H9 (cell line): ENCODE measurements around the gene VDR. TPM values are rescaled to one million over a fixed set of nuclear protein-coding genes. Genes with fewer than 3 reads are reported as not detected.
A peak's percentile ranks its signal among the peaks of the same experiment; 100 is the strongest.

Experiments
- DNase-seq: peaks from one replicate; pipeline ENCODE4 v3.0.0-alpha.2; 2017
- H2AFZ ChIP-seq: one replicate; pipeline ENCODE4 v1.6.1; 2013; ENCODE audit warnings: mild to moderate bottlenecking, low read length, control low read depth, moderate library complexity
- H2AK5ac ChIP-seq: 2 replicates; pipeline ENCODE4 v1.6.1; 2013; ENCODE audit warnings: low read length, control low read depth, mixed read lengths; ENCODE audit not compliant: insufficient read length
- H2BK120ac ChIP-seq: one replicate; pipeline ENCODE4 v1.6.1; 2013; ENCODE audit warnings: low read depth, mild to moderate bottlenecking, low read length, control low read depth, inconsistent platforms; ENCODE audit not compliant: poor library complexity, severe bottlenecking
- H2BK12ac ChIP-seq: 2 replicates; pipeline ENCODE4 v1.6.1; 2013; ENCODE audit warnings: low read length, control low read depth, mixed read lengths, low read depth; ENCODE audit not compliant: insufficient read length
- H2BK15ac ChIP-seq: 2 replicates; pipeline ENCODE4 v1.6.1; 2013; ENCODE audit warnings: low read depth, low read length, control low read depth
- H2BK20ac ChIP-seq: one replicate; pipeline ENCODE4 v1.6.1; 2013; ENCODE audit warnings: low read depth, mild to moderate bottlenecking, low read length, control low read depth, inconsistent platforms; ENCODE audit not compliant: poor library complexity, severe bottlenecking
- H2BK5ac ChIP-seq: 2 replicates; pipeline ENCODE4 v1.6.1; 2013; ENCODE audit warnings: low read length, control low read depth, mixed read lengths; ENCODE audit not compliant: insufficient read length
- H3K14ac ChIP-seq: 2 replicates; pipeline ENCODE4 v1.6.1; 2013; ENCODE audit warnings: low read length, control low read depth; ENCODE audit not compliant: insufficient read depth
- H3K18ac ChIP-seq: 2 replicates; pipeline ENCODE4 v1.6.1; 2013; ENCODE audit warnings: low read depth, mild to moderate bottlenecking, mixed read lengths, low read length, control low read depth; ENCODE audit not compliant: insufficient read length
- H3K23ac ChIP-seq: 2 replicates; pipeline ENCODE4 v1.6.1; 2013; ENCODE audit warnings: low read length, control low read depth, mixed read lengths, low read depth; ENCODE audit not compliant: insufficient read length
- H3K23me2 ChIP-seq: 2 replicates; pipeline ENCODE4 v1.6.1; 2013; ENCODE audit warnings: low read depth, mild to moderate bottlenecking, mixed read lengths, low read length, control low read depth; ENCODE audit not compliant: insufficient read length, poor library complexity, severe bottlenecking
- H3K27ac ChIP-seq: 2 replicates; pipeline ENCODE4 v1.5.1; 2013; ENCODE audit warnings: low read length, control low read depth, mixed read lengths, low read depth; ENCODE audit not compliant: insufficient read length
- H3K27me3 ChIP-seq: 2 replicates; pipeline ENCODE4 v1.6.1; 2013; ENCODE audit warnings: low read length, control low read depth, inconsistent platforms; ENCODE audit not compliant: insufficient read depth
- H3K4ac ChIP-seq: 2 replicates; pipeline ENCODE4 v1.6.1; 2013; ENCODE audit warnings: low read depth, mild to moderate bottlenecking, control low read depth, inconsistent platforms, low read length, moderate library complexity
- H3K4me1 ChIP-seq: 2 replicates; pipeline ENCODE4 v1.6.1; 2013; ENCODE audit warnings: low read length, control low read depth, inconsistent platforms; ENCODE audit not compliant: insufficient read depth
- H3K4me2 ChIP-seq: 2 replicates; pipeline ENCODE4 v1.6.1; 2013; ENCODE audit warnings: low read length, control low read depth, mixed read lengths; ENCODE audit not compliant: insufficient read length, insufficient read depth
- H3K56ac ChIP-seq: 2 replicates; pipeline ENCODE4 v1.6.1; 2013; ENCODE audit warnings: low read depth, mild to moderate bottlenecking, mixed read lengths, low read length, control low read depth; ENCODE audit not compliant: insufficient read length
- H3K79me1 ChIP-seq: 2 replicates; pipeline ENCODE4 v1.6.1; 2013; ENCODE audit warnings: low read depth, mild to moderate bottlenecking, moderate library complexity, low read length, control low read depth, inconsistent platforms; ENCODE audit not compliant: insufficient read depth, poor library complexity, severe bottlenecking
- H3K79me2 ChIP-seq: 2 replicates; pipeline ENCODE4 v1.6.1; 2013; ENCODE audit warnings: low read length, control low read depth, inconsistent platforms; ENCODE audit not compliant: insufficient read depth
- H3K9ac ChIP-seq: 2 replicates; pipeline ENCODE4 v1.6.1; 2013; ENCODE audit warnings: low read length, control low read depth, mixed read lengths; ENCODE audit not compliant: insufficient read length; ENCODE audit errors: extremely low read depth
- H3K9me3 ChIP-seq: one replicate; pipeline ENCODE4 v1.6.1; 2013; ENCODE audit warnings: low read depth, low read length, inconsistent platforms; ENCODE audit not compliant: control insufficient read depth
- H3T11ph ChIP-seq: one replicate; pipeline ENCODE4 v1.6.1; 2013; ENCODE audit warnings: mild to moderate bottlenecking, low read length, control low read depth, inconsistent platforms
- H4K20me1 ChIP-seq: one replicate; pipeline ENCODE4 v1.6.1; 2013; ENCODE audit not compliant: control insufficient read depth, insufficient read length, insufficient read depth
- H4K5ac ChIP-seq: 2 replicates; pipeline ENCODE4 v1.6.1; 2013; ENCODE audit warnings: low read depth, mild to moderate bottlenecking, mixed read lengths, low read length, control low read depth; ENCODE audit not compliant: insufficient read length
- H4K8ac ChIP-seq: replicated peaks from 2 replicates; pipeline ENCODE4 v1.6.1; 2013; ENCODE audit warnings: low read length, control low read depth, mixed read lengths, low read depth; ENCODE audit not compliant: insufficient read length
- H4K91ac ChIP-seq: 2 replicates; pipeline ENCODE4 v1.6.1; 2013; ENCODE audit warnings: low read depth, mild to moderate bottlenecking, moderate library complexity, mixed read lengths, low read length, control low read depth; ENCODE audit not compliant: insufficient read length
- H3K27ac Mint-ChIP-seq, 3 experiments: 2 replicates in 2 of 3; 3 replicates in 1 of 3; pipeline ENCODE4 v1.8.0; 2020 to 2021; ENCODE audit warnings: mixed read lengths in 3 of 3, mild to moderate bottlenecking in 1 of 3, moderate library complexity in 1 of 3
- H3K27me3 Mint-ChIP-seq: 2 replicates; pipeline ENCODE4 v1.8.0; 2021; ENCODE audit warnings: low read depth, mild to moderate bottlenecking, moderate library complexity, mixed read lengths
- H3K36me3 Mint-ChIP-seq, 3 experiments: 2 replicates in 2 of 3; 3 replicates in 1 of 3; pipeline ENCODE4 v1.8.0; 2020 to 2021; ENCODE audit warnings: low read depth in 3 of 3, mixed read lengths in 3 of 3; ENCODE audit not compliant: insufficient read depth in 1 of 3
- H3K4me1 Mint-ChIP-seq, 2 experiments: 2 replicates each; pipeline ENCODE4 v1.8.0; 2020; ENCODE audit warnings: mixed read lengths in 2 of 2
- H3K4me3 Mint-ChIP-seq, 2 experiments: 2 replicates in 1 of 2; 3 replicates in 1 of 2; pipeline ENCODE4 v1.8.0; 2020 to 2021; ENCODE audit warnings: mild to moderate bottlenecking in 2 of 2, mixed read lengths in 2 of 2, moderate library complexity in 1 of 2
- H3K9me3 Mint-ChIP-seq, 2 experiments: 2 replicates in 1 of 2; 3 replicates in 1 of 2; pipeline ENCODE4 v1.8.0; 2020; ENCODE audit warnings: mild to moderate bottlenecking in 2 of 2, mixed read lengths in 2 of 2, moderate library complexity in 1 of 2
- CTCF ChIP-seq: fragments of 200-600 bp; sonication (generic); conservative IDR thresholded peaks from 3 replicates; pipeline ENCODE4 v1.8.0; 2021; ENCODE audit warnings: antibody characterized with exemption, mild to moderate bottlenecking
- WGBS: extraction: QIAGEN DNeasy Blood & Tissue Kit; methylation state at CpG from one replicate; pipeline ENCODE4 v1.1.7; 2013; ENCODE audit warnings: missing lambda C conversion rate, low lambda C conversion rate, mixed read lengths; ENCODE audit not compliant: insufficient read length; ENCODE audit errors: extremely low coverage; 5-methylcytosine and 5-hydroxymethylcytosine counted together
- total RNA-seq: library from RNA; stranded (reverse); gene quantifications from 2 replicates; pipeline ENCODE4 v1.2.1, GENCODE V29; 2021

Gene VDR
- total RNA-seq, 1 experiment from 2014 or later, result 0.61 TPM

GRCh38 chr12:47828976-47829482, 75.8 kb downstream of the VDR start:
- Histone ChIP-seq H2BK12ac (no peak overlapping the region), H2AK5ac (no peak overlapping the region), H3K18ac (peak overlapping the region; percentile 51), H3K14ac (peak overlapping the region; percentile 57; the same call in 1 of the 2 replicates), H2BK20ac (no peak overlapping the region), H3K56ac (no peak overlapping the region), H4K8ac (no peak overlapping the region), H3K9me3 (no peaks in the 10 kb centered on the region), H2BK120ac (no peak overlapping the region), H3K23ac (no peak overlapping the region), H4K5ac (no peak overlapping the region), H3K27ac (no peak overlapping the region), H4K20me1 (no peaks in the 10 kb centered on the region), H3K4me2 (peak overlapping the region; percentile 4), H3K27me3 (no peaks in the 10 kb centered on the region), H3K4me1 (0 out of 2 replicates have a peak, but pooled peaks cover 7% of the 10 kb centered on the region), H3K23me2 (no peaks in the 10 kb centered on the region), H2BK5ac (no peak overlapping the region), H3K79me2 (no peaks in the 10 kb centered on the region), H2BK15ac (0 out of 2 replicates have a peak overlapping the region, but pooled peaks have one; percentile 2), H3K4ac (no peak overlapping the region), H4K91ac (no peak overlapping the region), H3K9ac (no peak overlapping the region), H3K79me1 (no peaks in the 10 kb centered on the region), H2AFZ (peak overlapping the region; percentile 11), H3T11ph (no peak overlapping the region)
- peak overlapping the region in 1 of 3 experiments; percentile 83; a peak in 1 of 7 replicates for H3K27ac Mint-ChIP-seq
- WGBS, result no CpG with 5 or more reads among the region's 7 CpGs
- peaks cover 26 to 40% of the 10 kb centered on the region in 2 experiments for H3K4me1 Mint-ChIP-seq
- no peaks in the 10 kb centered on the region for H3K36me3 Mint-ChIP-seq
- no peak overlapping the region for H3K4me3 Mint-ChIP-seq
- no peak for TF ChIP-seq CTCF
- peak; percentile 83 for DNase-seq
- H3K27me3 Mint-ChIP-seq, result no peaks in the 10 kb centered on the region; the same call in 1 of the 2 replicates
- H3K9me3 Mint-ChIP-seq, result no peaks in the 10 kb centered on the region; a peak in 2 of 5 replicates
